OCI-LY3 (cell line): ENCODE data around the gene MCF2L2.

Experiments used
- H2AFZ ChIP-seq: fragments of 200-600, 300-600 bp; shearing (Covaris generic); 2 replicates; pipeline ENCODE4 v1.6.0; 2014; ENCODE audit warnings: antibody characterized with exemption, low read depth, low read length
- H3K27ac ChIP-seq: fragments of 200-600, 300-600 bp; sonication (generic); 2 replicates; pipeline ENCODE4 v1.5.1; 2014; ENCODE audit warnings: mild to moderate bottlenecking, low read length, moderate library complexity, mixed read lengths
- H3K27me3 ChIP-seq: fragments of 200-600, 300-600 bp; sonication (generic); 2 replicates; pipeline ENCODE4 v1.6.1; 2014; ENCODE audit warnings: low read depth, low read length, mixed read lengths
- H3K36me3 ChIP-seq: fragments of 200-600, 300-600 bp; sonication (generic); replicated peaks from 2 replicates; pipeline ENCODE3; 2014; ENCODE audit warnings: low read depth, low read length, mixed read lengths
- H3K4me1 ChIP-seq: fragments of 300-600, 200-600 bp; sonication (generic); 2 replicates; pipeline ENCODE4 v1.6.1; 2014; ENCODE audit warnings: low read length, mixed read lengths
- H3K4me2 ChIP-seq: fragments of 200-600, 300-600 bp; sonication (generic); 2 replicates; pipeline ENCODE4 v1.6.1; 2014; ENCODE audit warnings: low read length, mixed read lengths
- H3K4me3 ChIP-seq: fragments of 300-600, 200-600 bp; sonication (generic); 2 replicates; pipeline ENCODE4 v1.5.1; 2014; ENCODE audit warnings: antibody characterized with exemption, mild to moderate bottlenecking, low read length, moderate library complexity
- H3K79me2 ChIP-seq: fragments of 300-600, 200-600 bp; shearing (Covaris generic); 2 replicates; pipeline ENCODE4 v1.6.1; 2014; ENCODE audit warnings: mild to moderate bottlenecking, low read length, mixed read lengths
- H3K9ac ChIP-seq: fragments of 300-600, 200-600 bp; shearing (Covaris generic); 2 replicates; pipeline ENCODE4 v1.6.0; 2014; ENCODE audit warnings: mild to moderate bottlenecking, low read length, moderate library complexity
- H3K9me3 ChIP-seq: fragments of 200-600, 300-600 bp; shearing (Covaris generic); 2 replicates; pipeline ENCODE4 v1.6.1; 2014; ENCODE audit warnings: low read length, mixed read lengths; ENCODE audit not compliant: insufficient read depth
- H4K20me1 ChIP-seq: fragments of 200-600, 300-600 bp; sonication (generic); 2 replicates; pipeline ENCODE4 v1.6.1; 2016; ENCODE audit warnings: low read length, mixed read lengths; ENCODE audit not compliant: insufficient read depth
- EZH2phosphoT487 ChIP-seq: fragments of 200-600 bp; shearing (Covaris generic); IDR thresholded peaks from 2 replicates; pipeline ENCODE4 v1.6.1; 2018; ENCODE audit warnings: antibody characterized with exemption, mixed run types, low read depth
- TF ChIP-seq, protein P1 (sequence below): fragments of 200-600, 300-600 bp; sonication (generic); IDR thresholded peaks from 2 replicates; pipeline ENCODE4 v1.5.1; 2014; ENCODE audit warnings: antibody characterized with exemption, low read length, low read depth

MCF2L2 gene

DNA sequence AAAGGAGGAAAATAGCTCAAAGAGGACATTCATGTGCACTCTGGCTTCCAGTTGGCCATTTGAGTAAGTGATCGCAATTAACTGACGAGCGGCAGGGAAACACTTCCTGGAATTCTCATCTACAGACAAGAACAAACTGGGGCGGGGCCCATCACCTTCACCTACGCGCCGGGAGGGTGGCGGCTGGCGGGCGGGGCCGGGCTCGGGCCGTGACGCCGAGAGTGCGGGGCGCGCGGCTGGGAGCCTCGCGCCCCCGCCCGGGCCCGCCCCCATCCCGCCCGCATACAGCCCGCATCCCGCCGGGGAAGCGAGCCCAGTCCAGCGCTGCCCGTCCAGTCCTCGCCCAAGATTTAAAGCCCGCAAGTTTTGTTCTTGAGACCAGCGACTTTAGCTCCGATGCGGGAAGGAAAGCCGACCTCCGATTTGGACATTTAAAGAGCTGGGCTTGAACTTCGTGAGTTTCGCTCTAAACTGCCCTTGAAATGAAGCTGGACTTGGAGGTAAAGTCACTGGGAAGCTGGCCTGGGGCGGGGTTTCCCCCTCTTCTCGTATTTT lies 175.4 kb downstream of the MCF2L2 start, which contains the start of gene B3GNT5:
B3GNT5 (plus strand) TSS at position 281 of the 555 bp plus-strand sequence. CDS start 16,546 bp downstream, outside the sequence.
- Histone ChIP-seq H3K79me2 (no peaks in the 10 kb centered on the region), H3K36me3 (no peaks in the 10 kb centered on the region), H2AFZ (no peak within 1 kb of the TSS), H3K9ac (no peak within 1 kb of the TSS), H3K27me3 (no peaks in the 10 kb centered on the region), H4K20me1 (no peaks in the 10 kb centered on the region), H3K4me1 (no peaks in the 10 kb centered on the region), H3K4me3 (no peak within 1 kb of the TSS), H3K4me2 (no peak within 1 kb of the TSS), H3K27ac (no peak within 1 kb of the TSS), H3K9me3 (no peaks in the 10 kb centered on the region)
- TF ChIP-seq, protein P1, sequence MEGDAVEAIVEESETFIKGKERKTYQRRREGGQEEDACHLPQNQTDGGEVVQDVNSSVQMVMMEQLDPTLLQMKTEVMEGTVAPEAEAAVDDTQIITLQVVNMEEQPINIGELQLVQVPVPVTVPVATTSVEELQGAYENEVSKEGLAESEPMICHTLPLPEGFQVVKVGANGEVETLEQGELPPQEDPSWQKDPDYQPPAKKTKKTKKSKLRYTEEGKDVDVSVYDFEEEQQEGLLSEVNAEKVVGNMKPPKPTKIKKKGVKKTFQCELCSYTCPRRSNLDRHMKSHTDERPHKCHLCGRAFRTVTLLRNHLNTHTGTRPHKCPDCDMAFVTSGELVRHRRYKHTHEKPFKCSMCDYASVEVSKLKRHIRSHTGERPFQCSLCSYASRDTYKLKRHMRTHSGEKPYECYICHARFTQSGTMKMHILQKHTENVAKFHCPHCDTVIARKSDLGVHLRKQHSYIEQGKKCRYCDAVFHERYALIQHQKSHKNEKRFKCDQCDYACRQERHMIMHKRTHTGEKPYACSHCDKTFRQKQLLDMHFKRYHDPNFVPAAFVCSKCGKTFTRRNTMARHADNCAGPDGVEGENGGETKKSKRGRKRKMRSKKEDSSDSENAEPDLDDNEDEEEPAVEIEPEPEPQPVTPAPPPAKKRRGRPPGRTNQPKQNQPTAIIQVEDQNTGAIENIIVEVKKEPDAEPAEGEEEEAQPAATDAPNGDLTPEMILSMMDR = no peak
- no peak for TF ChIP-seq EZH2phosphoT487

DNA sequence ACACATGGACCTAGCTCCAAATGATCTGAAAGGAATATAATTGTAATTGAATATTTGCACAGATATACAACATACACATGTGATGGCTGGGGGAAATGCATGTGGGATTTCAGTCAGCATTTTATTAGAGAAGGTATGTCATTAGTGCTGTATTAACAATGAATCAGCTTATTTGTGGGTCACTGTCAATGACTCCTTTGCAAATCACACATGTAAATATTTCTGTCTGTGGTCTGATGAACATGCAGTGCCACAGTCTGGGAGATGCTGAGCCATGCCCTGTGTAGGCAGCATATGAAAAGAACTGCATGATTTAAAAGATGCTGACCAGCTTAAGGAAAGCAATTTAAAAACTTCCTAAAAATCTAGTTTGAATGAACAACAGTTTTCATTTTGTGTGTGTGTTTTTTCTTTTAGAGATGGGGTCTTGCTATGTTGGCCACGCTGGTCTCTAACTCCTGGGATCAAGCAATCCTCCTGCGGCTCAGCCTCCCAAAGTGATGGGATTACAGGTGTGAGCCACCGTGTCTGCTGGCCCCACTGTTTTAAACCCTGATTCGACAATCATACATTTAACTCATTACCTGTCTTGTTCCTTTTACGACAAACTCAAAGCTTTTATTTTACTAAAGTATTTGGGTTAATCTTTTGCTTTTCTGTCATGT lies 176.2 kb downstream of the MCF2L2 start:
- no peaks in the 10 kb centered on the region for H3K36me3 ChIP-seq
- no peaks in the 10 kb centered on the region for H3K79me2 ChIP-seq
- no peak overlapping the region for H3K4me2 ChIP-seq
- H2AFZ ChIP-seq = no peak overlapping the region
- no peaks in the 10 kb centered on the region for H3K27me3 ChIP-seq
- H3K9ac ChIP-seq = no peak overlapping the region
- H4K20me1 ChIP-seq = no peaks in the 10 kb centered on the region
- H3K4me1 ChIP-seq = no peaks in the 10 kb centered on the region
- TF ChIP-seq EZH2phosphoT487 = no peak
- TF ChIP-seq, protein P1 = no peak
- no peak overlapping the region for H3K27ac ChIP-seq
- H3K4me3 ChIP-seq = no peak overlapping the region
- no peaks in the 10 kb centered on the region for H3K9me3 ChIP-seq

DNA sequence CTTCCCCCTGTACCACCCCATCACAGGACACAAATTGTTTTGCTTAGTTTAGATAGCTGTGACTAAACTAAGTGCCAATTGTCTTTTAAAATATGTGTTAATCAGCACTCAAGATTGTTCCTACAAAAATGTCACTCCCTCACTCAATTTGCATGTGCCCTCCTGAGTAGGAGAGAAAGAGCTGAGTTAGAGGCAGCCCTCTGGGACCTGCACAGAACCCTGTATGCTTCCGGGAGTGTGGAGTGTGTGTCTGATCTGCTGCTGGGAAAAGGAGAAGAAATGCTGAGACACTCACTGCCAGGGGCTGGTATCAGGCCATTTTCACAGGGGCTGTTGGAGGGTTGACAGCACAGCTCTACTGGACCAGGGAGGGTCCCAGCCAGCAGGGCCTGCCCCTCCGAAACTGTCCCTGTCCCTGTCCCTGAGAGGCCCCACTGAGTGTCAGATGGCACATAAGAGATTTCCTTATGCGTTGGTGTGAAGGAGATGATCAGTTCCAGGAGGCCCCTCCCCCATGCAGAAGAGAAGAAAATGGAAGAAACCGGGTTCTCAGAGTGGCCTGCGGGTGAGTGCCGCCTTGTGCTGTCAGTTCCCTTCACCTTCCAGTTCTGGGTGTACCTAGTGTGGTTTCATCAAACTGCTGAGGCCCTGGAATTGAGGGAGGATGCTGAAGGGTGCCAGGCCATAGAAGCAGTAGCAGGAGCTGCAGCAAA lies 179.3 kb downstream of the MCF2L2 start:
- no peaks in the 10 kb centered on the region for H3K4me1 ChIP-seq

More for the DNA sequence above, 179.3 kb downstream of the MCF2L2 start:
- no peak overlapping the region for H3K9ac ChIP-seq
- H4K20me1 ChIP-seq = no peaks in the 10 kb centered on the region
- no peak overlapping the region for H3K4me2 ChIP-seq
- no peak overlapping the region for H2AFZ ChIP-seq
- H3K27me3 ChIP-seq = no peaks in the 10 kb centered on the region
- H3K9me3 ChIP-seq = no peaks in the 10 kb centered on the region
- no peaks in the 10 kb centered on the region for H3K79me2 ChIP-seq
- H3K36me3 ChIP-seq = no peaks in the 10 kb centered on the region
- TF ChIP-seq, protein P1 = no peak
- no peak for TF ChIP-seq EZH2phosphoT487
- H3K27ac ChIP-seq = no peak overlapping the region
- no peak overlapping the region for H3K4me3 ChIP-seq
